IPS DF 4.7 (cell line): ENCODE data around the gene NEIL3.

Experiments
- DNase-seq: peaks from one replicate; pipeline ENCODE4 v3.0.0-alpha.2; 2013; ENCODE audit warnings: low spot score; ENCODE audit errors: extremely low read depth

NEIL3 gene

GRCh38 chr4:177369372-177369771 is 59.7 kb downstream of the NEIL3 start:
- no peak for DNase-seq

GRCh38 chr4:177371461-177371860 is 61.8 kb downstream of the NEIL3 start:
- DNase-seq = no peak

- no peak for DNase-seq
Measured at GRCh38 chr4:177374966-177375365, 65.3 kb downstream of the NEIL3 start.

- no peak for DNase-seq
Measured at GRCh38 chr4:177375372-177375771, 65.7 kb downstream of the NEIL3 start.

- no peak for DNase-seq
Measured at GRCh38 chr4:177376024-177376423, 66.3 kb downstream of the NEIL3 start.

GRCh38 chr4:177380730-177381287 is 71.1 kb downstream of the NEIL3 start:
- peak; percentile 36 for DNase-seq

DNA sequence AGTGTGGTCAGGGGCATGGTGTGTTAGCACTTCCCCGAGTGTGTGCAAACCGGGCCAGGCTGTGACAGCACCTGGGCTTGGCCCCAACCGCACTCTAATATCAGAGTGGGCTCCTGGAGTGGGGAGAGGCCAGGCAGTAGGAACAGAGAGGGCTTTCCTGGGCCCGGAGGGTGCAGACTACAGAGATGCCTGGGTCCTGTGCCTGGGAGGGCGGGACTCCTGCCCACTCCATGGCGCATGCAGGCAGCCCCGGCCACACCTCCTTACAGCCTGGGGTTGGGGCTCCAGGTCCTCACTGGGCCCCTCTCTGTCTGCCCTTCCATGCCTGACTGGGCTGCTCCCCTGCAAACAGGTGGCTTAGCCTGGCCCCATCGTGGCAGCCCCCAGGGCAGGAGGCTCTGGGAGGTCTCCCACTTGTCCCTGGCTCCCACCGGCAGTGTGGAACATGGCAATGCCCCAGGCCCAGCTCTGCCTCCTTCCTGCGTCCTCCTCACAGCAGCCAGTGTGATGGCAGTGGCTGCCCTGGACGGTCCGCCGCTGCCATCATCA is 72.2 kb downstream of the NEIL3 start:
- no peak for DNase-seq

GRCh38 chr4:177384856-177385397 is 75.3 kb downstream of the NEIL3 start:
- DNase-seq = no peak

- DNase-seq = no peak
Measured at GRCh38 chr4:177385576-177386277, 76.1 kb downstream of the NEIL3 start.

- no peak for DNase-seq
Measured at GRCh38 chr4:177386278-177386815, 76.7 kb downstream of the NEIL3 start.

- no peak for DNase-seq
Measured at GRCh38 chr4:177391287-177391686, 81.6 kb downstream of the NEIL3 start.

- DNase-seq = no peak
Measured at GRCh38 chr4:177391953-177392352, 82.3 kb downstream of the NEIL3 start.

DNA sequence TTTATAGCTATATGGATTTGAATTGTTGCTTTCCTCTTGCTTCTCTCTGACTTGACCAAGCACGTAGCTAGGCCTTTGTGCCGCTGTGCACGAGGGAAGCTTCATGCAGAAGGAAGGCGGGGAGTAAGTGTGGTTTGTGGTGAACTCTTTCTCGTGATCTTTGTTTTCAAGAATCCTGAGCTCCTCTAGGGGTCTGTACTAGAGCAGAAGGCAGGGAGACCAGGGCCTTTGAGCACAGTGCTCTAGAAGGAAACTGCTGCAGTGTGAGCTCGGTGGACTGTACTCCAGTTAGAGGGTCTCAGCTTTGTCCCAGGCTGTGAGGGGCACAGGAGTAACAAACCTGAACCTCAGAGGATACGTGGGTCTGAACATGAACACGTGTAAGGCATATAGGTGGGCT is 83.6 kb downstream of the NEIL3 start:
- DNase-seq = no peak

DNA sequence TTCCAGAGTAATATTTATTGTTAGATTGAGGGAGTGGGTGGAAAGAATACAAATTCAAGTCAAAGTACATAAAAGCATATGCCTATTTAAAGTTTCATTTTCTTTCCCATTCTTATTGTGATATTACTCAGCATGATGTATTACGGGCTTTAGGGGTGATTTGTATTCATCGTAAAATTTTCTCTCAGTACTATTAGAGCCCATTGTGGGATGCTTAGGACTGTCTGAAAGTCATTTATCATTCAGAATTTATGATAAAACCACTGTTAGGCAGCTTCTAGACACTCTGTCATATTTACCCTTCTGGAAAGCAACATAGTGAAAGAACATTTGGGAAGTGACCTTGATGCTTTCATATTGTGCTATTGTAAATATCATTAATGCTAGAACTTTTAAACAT is 86.7 kb downstream of the NEIL3 start:
- DNase-seq = no peak

- DNase-seq = no peak
Measured at GRCh38 chr4:177400030-177400429, 90.4 kb downstream of the NEIL3 start.

DNA sequence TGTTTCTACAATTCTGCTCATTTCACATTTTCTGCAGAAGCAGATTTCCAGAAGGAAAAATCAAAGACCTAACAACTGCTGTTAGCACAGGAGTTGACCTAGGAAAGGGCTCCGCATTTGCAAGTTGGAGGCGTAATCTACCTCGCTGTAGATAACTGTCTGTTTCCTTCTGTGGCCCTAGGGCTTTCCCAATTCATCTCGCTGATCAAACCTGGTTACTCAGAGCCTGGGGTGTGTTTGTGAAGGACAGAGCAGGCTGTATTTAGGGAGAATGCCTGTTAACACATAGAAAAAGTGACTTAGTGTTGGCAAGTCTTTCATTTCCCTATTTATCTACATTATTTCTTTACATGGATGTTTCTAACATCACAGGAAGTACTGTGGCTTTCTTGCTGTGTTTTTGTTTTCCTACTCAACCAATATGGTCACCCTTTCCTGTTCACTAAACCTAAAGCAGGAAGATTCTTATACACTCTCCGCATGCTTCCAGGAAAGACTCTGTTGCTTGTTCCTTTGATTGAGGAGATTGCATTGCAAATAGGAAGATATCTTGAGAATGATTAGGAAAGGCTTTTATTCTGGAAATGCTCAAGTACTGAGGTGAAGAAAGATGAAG is 92.1 kb downstream of the NEIL3 start:
- DNase-seq = no peak

- no peak for DNase-seq
Measured at GRCh38 chr4:177403746-177404145, 94.1 kb downstream of the NEIL3 start.

DNA sequence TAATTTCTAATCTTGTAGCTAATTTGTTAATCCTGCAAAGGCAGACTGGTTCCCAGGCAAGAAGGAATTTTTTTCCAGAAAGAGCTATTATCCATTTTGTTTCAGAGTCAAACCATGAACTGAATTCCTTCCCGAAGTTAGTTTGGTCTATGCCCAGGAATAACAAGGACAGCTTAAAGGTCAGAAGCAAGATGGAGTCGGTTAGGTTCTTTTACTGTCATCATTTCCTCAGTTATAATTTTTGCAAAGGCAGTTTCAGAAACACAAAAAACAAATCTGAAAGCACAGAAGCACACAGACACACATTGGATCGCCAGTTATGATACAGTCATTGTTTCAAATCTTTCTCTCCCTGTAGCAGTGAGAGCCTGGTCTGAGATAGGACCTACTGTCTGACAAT is 94.7 kb downstream of the NEIL3 start:
- DNase-seq = no peak

DNA sequence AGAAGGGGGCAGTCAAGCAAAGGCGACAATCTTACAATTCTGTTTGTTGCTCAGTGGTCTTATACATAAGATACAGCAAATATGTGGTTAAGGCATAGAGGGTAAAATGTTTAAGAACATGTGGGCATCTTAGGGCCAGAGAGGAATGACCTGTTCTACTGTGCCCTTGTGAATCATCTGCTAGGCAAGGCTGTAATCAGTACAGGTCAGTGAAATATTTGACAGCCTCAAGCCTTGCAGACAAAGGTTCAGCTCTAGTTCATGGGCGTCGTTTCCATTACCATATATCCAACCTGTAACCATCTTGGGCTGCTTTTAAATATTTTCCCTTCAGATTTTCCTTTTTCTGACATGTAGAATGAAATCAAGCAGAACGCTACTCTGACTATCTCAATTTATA is 95.3 kb downstream of the NEIL3 start:
- DNase-seq = no peak

DNA sequence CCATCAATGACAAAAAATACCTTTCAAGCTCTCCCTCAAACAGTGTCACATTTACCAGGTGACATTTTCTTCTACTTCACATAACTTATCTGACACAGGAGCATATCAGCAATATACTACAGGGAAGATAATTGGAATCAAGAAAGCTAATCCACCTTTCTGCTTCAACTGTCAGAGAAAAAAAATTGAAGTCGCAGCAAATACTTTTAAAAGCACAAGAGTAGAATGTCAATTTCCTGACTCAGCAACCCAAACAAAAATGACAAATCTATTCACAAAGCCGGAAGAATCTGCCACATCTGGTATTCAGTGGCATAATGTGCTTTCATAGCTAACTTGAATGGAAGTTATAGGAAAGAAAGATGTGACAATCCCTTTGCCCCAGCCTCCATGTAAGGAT is 95.8 kb downstream of the NEIL3 start:
- no peak for DNase-seq

GRCh38 chr4:177408023-177408422 is 98.3 kb downstream of the NEIL3 start:
- DNase-seq = no peak

DNA sequence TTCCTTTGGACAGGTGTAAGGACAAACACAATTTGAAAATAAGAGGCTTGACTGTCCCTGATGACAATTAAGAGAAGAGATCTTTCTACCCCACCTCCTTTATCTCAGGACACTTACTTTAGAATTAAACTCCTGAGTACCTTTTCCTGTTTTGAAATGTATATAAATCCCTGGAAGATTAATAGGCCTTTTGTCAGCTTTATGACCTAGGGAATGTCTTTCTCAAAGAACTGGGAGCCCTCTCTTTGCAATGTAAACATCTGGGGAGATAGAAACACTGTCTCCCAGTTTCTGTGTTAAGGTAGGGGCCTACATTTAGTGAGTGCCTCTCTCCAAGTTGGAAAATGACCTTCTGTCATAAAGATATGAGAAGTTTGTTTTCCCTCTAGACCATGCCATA is 100.9 kb downstream of the NEIL3 start:
- DNase-seq = no peak
